Sigmoid colon (tissue), 7 donors: Measurements from ENCODE around the gene EIF3D. TPM values are rescaled to one million over a fixed set of nuclear protein-coding genes. Genes with fewer than 3 reads are reported as not detected.

Source experiments
- DNase-seq: peaks from one replicate; pipeline ENCODE4 v3.0.0-alpha.2; 2019
- H3K27ac ChIP-seq, 4 donors: fragments of 200-600 bp; sonication (generic); one replicate each; pipeline ENCODE4 v1.5.1; 2016 to 2019; ENCODE audit warnings: mild to moderate bottlenecking in 1 of 4
- H3K27me3 ChIP-seq, 3 donors: fragments of 200-600 bp; sonication (generic); one replicate each; pipeline ENCODE4 v1.5.1; 2019; ENCODE audit warnings: mild to moderate bottlenecking in 1 of 3
- H3K36me3 ChIP-seq, 4 donors: fragments of 200-600 bp; sonication (generic); one replicate each; pipeline ENCODE4 v1.5.1; 2016 to 2019
- H3K4me1 ChIP-seq, 4 donors: fragments of 200-600 bp; sonication (generic); one replicate each; pipeline ENCODE4 v1.5.1; 2017 to 2019
- H3K4me3 ChIP-seq, 4 donors: fragments of 200-600 bp; sonication (generic); one replicate each; pipeline ENCODE4 v1.5.1; 2017 to 2019; ENCODE audit warnings: mild to moderate bottlenecking in 2 of 4, moderate library complexity in 1 of 4
- H3K9me3 ChIP-seq, 4 donors: fragments of 200-600 bp in 3 of 4; sonication (generic) in 3 of 4; one replicate each; pipeline versions ENCODE4 v1.5.1 to v1.6.1; 2013 to 2019
- EP300 ChIP-seq, 4 donors: sonication (generic); formaldehyde crosslinking; IDR thresholded peaks; one replicate each; pipeline ENCODE4 v1.6.1; 2017; ENCODE audit warnings: antibody characterized with exemption in 4 of 4
- POLR2A ChIP-seq, 2 donors: fragments of 450-650 bp; IDR thresholded peaks; one replicate each; pipeline ENCODE4 v1.6.1; 2016; ENCODE audit warnings: antibody characterized with exemption in 2 of 2, mild to moderate bottlenecking in 2 of 2, moderate library complexity in 2 of 2
- POLR2AphosphoS5 ChIP-seq, 4 donors: sonication (generic); formaldehyde crosslinking; IDR thresholded peaks; one replicate each; pipeline ENCODE4 v1.6.1; 2017; ENCODE audit warnings: antibody characterized with exemption in 4 of 4
- WGBS, 2 donors: extraction: QIAGEN DNeasy Blood & Tissue Kit; methylation state at CpG; one replicate each; pipeline ENCODE4 v1.1.7; 2013; 5-methylcytosine and 5-hydroxymethylcytosine counted together
- intact Hi-C: fragments of 100-400 bp; cut with DNase I; formaldehyde crosslinking; loops from one replicate; pipeline ENCODE4 v1.15.1; 2023
- polyA plus RNA-seq, 3 donors: library from polyadenylated mRNA; stranded (reverse); fragments of 200-250 nt; gene quantifications; one replicate each; pipeline ENCODE4 v1.2.3, GENCODE V29; 2013
- total RNA-seq, 4 donors: library from RNA; depleted of rRNA; stranded (reverse); fragments of >200 nt; gene quantifications; one replicate each; pipeline ENCODE4 v1.1.0, GENCODE V29; 2016
- TF ChIP-seq, protein P1 (sequence below), 4 experiments: fragments of 450-650 bp in 3 of 4; fragments of 200-600 bp in 1 of 4; IDR thresholded peaks; one replicate each; pipeline ENCODE4 v1.5.1; 2016 to 2019; ENCODE audit warnings: antibody characterized with exemption in 4 of 4, mild to moderate bottlenecking in 3 of 4, moderate library complexity in 2 of 4
- donor health status: healthy with polysubstance abuse.
- donor health status: Bipolar disorder and iron deficiency.
- donor health status: healthy.

The EIF3D gene
- total and polyA plus RNA-seq, 7 donors = 130 to 376 (median 260) TPM

DNA sequence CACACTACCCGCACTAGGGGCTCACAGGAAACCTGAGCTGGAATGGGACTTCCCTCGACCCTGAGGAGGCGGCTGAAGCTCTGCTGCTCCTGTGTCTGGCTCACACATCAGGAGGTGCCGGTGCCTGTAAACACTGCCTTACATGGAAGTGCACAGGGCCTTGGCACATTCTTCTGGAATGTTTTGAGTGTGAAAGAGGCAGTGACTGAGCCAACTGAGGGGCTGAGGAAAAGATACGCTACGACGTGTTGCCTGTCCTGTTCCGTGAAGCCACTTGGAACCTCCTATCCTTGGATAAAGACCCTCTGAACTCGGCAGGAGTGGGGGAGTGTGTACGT, 58.0 kb downstream of the EIF3D start:
- Histone ChIP-seq H3K4me3 (peak overlapping the region; percentile 33 to 50 (median 40)), H3K36me3 (peaks cover 11 to 30% (median 19%) of the 10 kb centered on the region in 4 donors), H3K9me3 (no peaks in the 10 kb centered on the region), H3K27ac (peak overlapping the region; percentile 87 to 98 (median 94)), H3K27me3 (no peaks in the 10 kb centered on the region), H3K4me1 (peaks cover 0 to 80% (median 73%) of the 10 kb centered on the region in 4 donors)
- peak; percentile 91 for DNase-seq
- WGBS, 2 donors = 78 to 84% methylated on average over 10 of the region's 10 CpGs
- intact Hi-C loops = loop anchor here (1.0 to 5.0 kb wide), 4 partner anchors 84 to 170 kb away; partner anchors contain the start of gene MYH9
- TF ChIP-seq EP300 (IDR thresholded peaks at IDR 0.05) (peak in 2 of 4 donors; percentile 60 to 81), POLR2AphosphoS5 (IDR thresholded peaks at IDR 0.05) (peak; percentile 58 to 75 (median 72)), POLR2A (IDR thresholded peaks at IDR 0.05) (peak in 1 of 2 donors; percentile 24)
- TF ChIP-seq, protein P1, sequence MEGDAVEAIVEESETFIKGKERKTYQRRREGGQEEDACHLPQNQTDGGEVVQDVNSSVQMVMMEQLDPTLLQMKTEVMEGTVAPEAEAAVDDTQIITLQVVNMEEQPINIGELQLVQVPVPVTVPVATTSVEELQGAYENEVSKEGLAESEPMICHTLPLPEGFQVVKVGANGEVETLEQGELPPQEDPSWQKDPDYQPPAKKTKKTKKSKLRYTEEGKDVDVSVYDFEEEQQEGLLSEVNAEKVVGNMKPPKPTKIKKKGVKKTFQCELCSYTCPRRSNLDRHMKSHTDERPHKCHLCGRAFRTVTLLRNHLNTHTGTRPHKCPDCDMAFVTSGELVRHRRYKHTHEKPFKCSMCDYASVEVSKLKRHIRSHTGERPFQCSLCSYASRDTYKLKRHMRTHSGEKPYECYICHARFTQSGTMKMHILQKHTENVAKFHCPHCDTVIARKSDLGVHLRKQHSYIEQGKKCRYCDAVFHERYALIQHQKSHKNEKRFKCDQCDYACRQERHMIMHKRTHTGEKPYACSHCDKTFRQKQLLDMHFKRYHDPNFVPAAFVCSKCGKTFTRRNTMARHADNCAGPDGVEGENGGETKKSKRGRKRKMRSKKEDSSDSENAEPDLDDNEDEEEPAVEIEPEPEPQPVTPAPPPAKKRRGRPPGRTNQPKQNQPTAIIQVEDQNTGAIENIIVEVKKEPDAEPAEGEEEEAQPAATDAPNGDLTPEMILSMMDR (IDR thresholded peaks at IDR 0.05) = no peak

- TF ChIP-seq EP300 (IDR thresholded peaks at IDR 0.05) (no peak), POLR2AphosphoS5 (IDR thresholded peaks at IDR 0.05) (peak; percentile 23 to 66 (median 61)), POLR2A (IDR thresholded peaks at IDR 0.05) (peak in 1 of 2 donors; percentile 5)
- TF ChIP-seq, protein P1 (IDR thresholded peaks at IDR 0.05) = peak in 3 of 4 experiments; percentile 91 to 92 (median 92)
- 40 to 43% methylated on average over 14 of the region's 14 CpGs for WGBS, 2 donors
- intact Hi-C loops = loop anchor here (1.0 to 5.0 kb wide), 3 partner anchors 84 to 169 kb away; partner anchors contain the start of gene MYH9
- Histone ChIP-seq H3K36me3 (peaks cover 5 to 24% (median 15%) of the 10 kb centered on the region in 4 donors), H3K9me3 (no peaks in the 10 kb centered on the region), H3K4me3 (peak overlapping the region in 3 of 4 donors; percentile 37 to 50 (median 42)), H3K4me1 (peaks cover 0 to 86% (median 78%) of the 10 kb centered on the region in 4 donors), H3K27ac (peak overlapping the region; percentile 87 to 98 (median 94)), H3K27me3 (no peaks in the 10 kb centered on the region)
- peak; percentile 95 for DNase-seq
These were observed 58.6 kb downstream of the EIF3D start for GRCh38 chr22:36470162-36470993.

DNA sequence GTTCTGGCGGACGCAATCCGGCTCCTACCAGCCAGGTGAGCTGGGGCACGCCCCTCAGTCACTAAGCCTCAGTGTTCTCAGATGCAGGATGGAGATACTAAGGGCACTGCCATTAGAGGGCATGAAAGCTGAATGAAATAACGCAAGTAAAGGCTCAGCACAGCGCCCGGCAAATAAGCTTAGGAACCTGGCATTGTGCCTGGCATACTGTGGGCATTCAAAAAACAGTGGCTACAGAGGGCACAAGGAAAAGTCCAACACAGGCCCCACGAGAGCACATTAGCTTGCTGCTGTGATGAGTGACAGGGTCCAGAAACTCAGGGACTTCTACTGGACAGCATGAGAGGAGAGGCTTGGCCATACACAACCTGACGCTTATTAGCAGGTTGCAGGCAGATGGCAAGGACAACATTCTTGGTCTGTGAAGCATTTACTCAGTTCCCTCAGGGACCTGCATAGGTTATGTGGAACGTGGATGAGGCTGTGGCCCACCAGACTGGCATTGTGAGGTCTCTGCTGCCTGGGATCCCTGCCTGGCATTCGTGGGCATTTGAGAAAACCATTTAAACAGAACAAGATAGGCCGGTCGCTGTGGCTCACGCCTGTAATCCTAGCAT, 59.8 kb downstream of the EIF3D start:
- H3K27me3 ChIP-seq = no peaks in the 10 kb centered on the region
- no peaks in the 10 kb centered on the region for H3K9me3 ChIP-seq
- H3K4me1 ChIP-seq = peaks cover 0 to 85% (median 77%) of the 10 kb centered on the region in 4 donors
- peak overlapping the region; percentile 87 to 98 (median 94) for H3K27ac ChIP-seq
- DNase-seq = peak; percentile 87
- H3K4me3 ChIP-seq = no peak overlapping the region
- TF ChIP-seq, protein P1 (IDR thresholded peaks at IDR 0.05) = no peak
- peak in 3 of 4 donors; percentile 14 to 39 (median 39) for TF ChIP-seq POLR2AphosphoS5 (IDR thresholded peaks at IDR 0.05)
- H3K36me3 ChIP-seq = peaks cover 3 to 12% (median 7%) of the 10 kb centered on the region in 4 donors
- intact Hi-C loops = loop anchor here (5.0 kb wide), 1 partner anchor 142 kb away; no protein-coding TSS in a partner anchor
- 54 to 81% methylated on average over 14 of the region's 14 CpGs for WGBS, 2 donors

DNA sequence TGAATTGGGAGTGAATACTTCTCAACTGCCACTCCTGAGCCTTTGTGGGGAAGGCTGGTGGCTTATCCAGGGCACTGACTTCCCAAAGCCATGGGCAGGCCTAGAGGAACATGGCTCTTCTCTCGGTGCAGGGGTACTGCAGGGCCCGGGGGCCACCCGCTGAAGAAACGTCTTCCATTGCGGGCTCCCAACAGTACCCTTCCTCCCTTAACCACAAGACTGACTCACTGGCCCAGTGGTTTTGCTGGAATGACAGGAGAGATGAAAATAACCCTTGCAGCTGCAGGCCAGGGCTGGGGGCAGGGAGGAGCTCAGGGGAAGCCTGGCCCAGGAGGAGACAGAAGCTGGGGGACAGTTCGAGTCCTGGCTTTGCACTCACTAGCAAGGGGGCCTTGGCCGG, 61.0 kb downstream of the EIF3D start:
- TF ChIP-seq EP300 (IDR thresholded peaks at IDR 0.05) = no peak
- TF ChIP-seq POLR2A (IDR thresholded peaks at IDR 0.05) = no peak
- no peak for TF ChIP-seq POLR2AphosphoS5 (IDR thresholded peaks at IDR 0.05)
- TF ChIP-seq, protein P1 (IDR thresholded peaks at IDR 0.05) = no peak
- H3K9me3 ChIP-seq = no peaks in the 10 kb centered on the region
- DNase-seq = no peak
- H3K27me3 ChIP-seq = no peaks in the 10 kb centered on the region
- intact Hi-C loops = loop anchor here (5.0 kb wide), 1 partner anchor 141 kb away; no protein-coding TSS in a partner anchor
- H3K4me3 ChIP-seq = no peak overlapping the region
- peaks cover 0 to 4% (median 0%) of the 10 kb centered on the region in 4 donors for H3K36me3 ChIP-seq
- peak overlapping the region; percentile 87 to 98 (median 94) for H3K27ac ChIP-seq
- WGBS, 2 donors = 59 to 79% methylated on average over 7 of the region's 7 CpGs
- H3K4me1 ChIP-seq = peaks cover 0 to 72% (median 65%) of the 10 kb centered on the region in 4 donors
